H1 (cell line): ENCODE results near the gene MAP4.

Experiments used
- CEBPB ChIP-seq: IDR thresholded peaks from 2 replicates; pipeline ENCODE4 v1.6.1; 2012; ENCODE audit warnings: low read depth, low read length
- EP300 ChIP-seq, 2 experiments: IDR thresholded peaks; 1 replicate in 1 of 2; 2 replicates in 1 of 2; pipeline ENCODE4 v1.6.1; 2011 to 2012; ENCODE audit warnings: low read depth in 2 of 2, low read length in 2 of 2, mild to moderate bottlenecking in 2 of 2, borderline replicate concordance in 1 of 2, inconsistent platforms in 1 of 2, moderate library complexity in 1 of 2
- FOSL1 ChIP-seq: IDR thresholded peaks from 2 replicates; pipeline ENCODE4 v1.6.1; 2011; ENCODE audit warnings: mild to moderate bottlenecking, low read depth, low read length, moderate library complexity; ENCODE audit not compliant: insufficient read depth
- JUN ChIP-seq: IDR thresholded peaks from 2 replicates; pipeline ENCODE4 v1.6.1; 2011; ENCODE audit warnings: low read depth, mild to moderate bottlenecking, improper control_type of control experiment, low read length
- POLR2AphosphoS5 ChIP-seq: IDR thresholded peaks from 2 replicates; pipeline ENCODE4 v1.6.1; 2011; ENCODE audit warnings: low read depth, low read length
- TAF1 ChIP-seq: IDR thresholded peaks from 2 replicates; pipeline ENCODE4 v1.6.1; 2011; ENCODE audit warnings: mild to moderate bottlenecking, low read depth, low read length
- TF ChIP-seq, protein P1 (sequence below), 3 experiments: IDR thresholded peaks; 1 replicate in 2 of 3; 2 replicates in 1 of 3; pipeline versions ENCODE4 v1.5.1 to v1.6.1; 2011; ENCODE audit warnings: low read length in 3 of 3, mild to moderate bottlenecking in 3 of 3, inconsistent platforms in 2 of 3, low read depth in 1 of 3, moderate library complexity in 1 of 3; ENCODE audit not compliant: insufficient read depth in 1 of 3; ENCODE audit errors: control extremely low read depth in 1 of 3
- TF ChIP-seq, protein P2 (sequence below): IDR thresholded peaks from 2 replicates; pipeline ENCODE4 v1.6.1; 2011; ENCODE audit warnings: low read depth, mild to moderate bottlenecking, low read length; ENCODE audit not compliant: insufficient read depth

DNA sequence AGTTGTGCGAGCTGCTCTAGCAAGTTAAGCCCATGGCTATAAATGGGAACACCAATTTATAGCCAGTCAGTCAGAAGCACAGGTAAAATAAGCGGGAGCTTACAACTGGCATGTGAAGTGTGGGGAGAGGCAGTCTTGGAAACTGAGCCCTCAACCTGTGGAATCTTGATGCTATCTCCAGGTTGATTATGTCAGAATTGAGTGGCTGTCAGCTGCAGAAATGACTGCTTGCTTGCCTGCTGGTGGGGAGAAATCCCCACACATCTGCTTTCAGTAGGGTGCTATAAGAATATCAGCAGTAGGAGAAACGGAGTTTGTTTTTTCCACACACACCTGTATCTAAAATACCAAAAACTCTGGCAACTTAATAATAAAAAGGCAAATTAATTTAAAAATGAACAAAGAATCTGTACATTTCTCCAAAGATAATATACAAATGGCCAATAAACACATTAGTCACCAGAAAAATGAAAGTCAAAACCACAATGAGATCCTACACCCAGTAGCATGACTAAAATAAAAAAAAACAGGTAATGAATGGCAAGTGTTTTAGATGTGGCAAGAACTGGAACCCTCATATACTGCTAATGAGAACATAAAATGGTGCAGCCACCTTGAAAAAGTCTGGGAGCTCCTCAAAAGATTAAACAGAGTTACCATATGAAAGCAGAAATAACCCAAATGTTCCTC lies 26.0 kb upstream of the MAP4 start:
- TF ChIP-seq FOSL1, result no peak
- no peak for TF ChIP-seq POLR2AphosphoS5
- TF ChIP-seq EP300 (IDR thresholded peaks at IDR 0.05; ENCODE audit: borderline replicate concordance in 1 of 2, low read depth in 2 of 2, low read length in 2 of 2), result no peak
- TF ChIP-seq, protein P1, sequence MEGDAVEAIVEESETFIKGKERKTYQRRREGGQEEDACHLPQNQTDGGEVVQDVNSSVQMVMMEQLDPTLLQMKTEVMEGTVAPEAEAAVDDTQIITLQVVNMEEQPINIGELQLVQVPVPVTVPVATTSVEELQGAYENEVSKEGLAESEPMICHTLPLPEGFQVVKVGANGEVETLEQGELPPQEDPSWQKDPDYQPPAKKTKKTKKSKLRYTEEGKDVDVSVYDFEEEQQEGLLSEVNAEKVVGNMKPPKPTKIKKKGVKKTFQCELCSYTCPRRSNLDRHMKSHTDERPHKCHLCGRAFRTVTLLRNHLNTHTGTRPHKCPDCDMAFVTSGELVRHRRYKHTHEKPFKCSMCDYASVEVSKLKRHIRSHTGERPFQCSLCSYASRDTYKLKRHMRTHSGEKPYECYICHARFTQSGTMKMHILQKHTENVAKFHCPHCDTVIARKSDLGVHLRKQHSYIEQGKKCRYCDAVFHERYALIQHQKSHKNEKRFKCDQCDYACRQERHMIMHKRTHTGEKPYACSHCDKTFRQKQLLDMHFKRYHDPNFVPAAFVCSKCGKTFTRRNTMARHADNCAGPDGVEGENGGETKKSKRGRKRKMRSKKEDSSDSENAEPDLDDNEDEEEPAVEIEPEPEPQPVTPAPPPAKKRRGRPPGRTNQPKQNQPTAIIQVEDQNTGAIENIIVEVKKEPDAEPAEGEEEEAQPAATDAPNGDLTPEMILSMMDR (IDR thresholded peaks at IDR 0.05; ENCODE audit: control extremely low read depth in 1 of 3, insufficient read depth in 1 of 3, low read depth in 1 of 3, low read length in 3 of 3), result no peak
- TF ChIP-seq TAF1, result no peak
- TF ChIP-seq JUN, result no peak
- TF ChIP-seq, protein P2, sequence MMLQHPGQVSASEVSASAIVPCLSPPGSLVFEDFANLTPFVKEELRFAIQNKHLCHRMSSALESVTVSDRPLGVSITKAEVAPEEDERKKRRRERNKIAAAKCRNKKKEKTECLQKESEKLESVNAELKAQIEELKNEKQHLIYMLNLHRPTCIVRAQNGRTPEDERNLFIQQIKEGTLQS, result no peak
- TF ChIP-seq CEBPB, result no peak
